ENCODE measurements around the gene LSG1. TPM values are rescaled to one million over a fixed set of nuclear protein-coding genes. Genes with fewer than 3 reads are reported as not detected.
"Not testable (repeated sequence)": the region's sequence is repeated elsewhere in the genome, so short reads cannot be mapped to it uniquely, and the experiment has no call there.

Gene LSG1
- total and polyA plus RNA-seq, 4 donors, result 8.8 to 31.3 (median 24.9) TPM

GRCh38 chr3:194637066-194637465 is 34.9 kb downstream of the LSG1 start:
- intact Hi-C loops (cut with DNase I), result no loop called here
- Histone ChIP-seq H3K9me3 (ENCODE audit: control insufficient read depth, low read length) (no peaks in the 10 kb centered on the region), H3K4me1 (ENCODE audit: control insufficient read depth in 1 of 2, insufficient read depth in 2 of 2, low read length in 2 of 2) (no peaks in the 10 kb centered on the region), H3K36me3 (ENCODE audit: control insufficient read depth in 1 of 2, insufficient read depth in 2 of 2, low read length in 1 of 2) (peaks cover 0 to 1% of the 10 kb centered on the region in 2 donors), H3K4me3 (ENCODE audit: low read length in 2 of 2) (no peak overlapping the region), H3K27ac (ENCODE audit: low read depth in 1 of 2, low read length in 2 of 2) (no peak overlapping the region), H3K27me3 (ENCODE audit: control insufficient read depth in 1 of 2, insufficient read depth in 2 of 2, low read length in 1 of 2) (no peaks in the 10 kb centered on the region)
- ATAC-seq (ENCODE audit: low FRiP score) (no peak), DNase-seq (no peak)
- WGBS, 2 donors, result 81 to 86% methylated on average over 3 of the region's 3 CpGs

GRCh38 chr3:194633349-194634004 is 38.5 kb downstream of the LSG1 start, which contains the start of gene TMEM44:
TMEM44 (minus strand) TSS chr3:194633419; CDS start chr3:194633215, 204 bp downstream.
- peak within 1 kb of the TSS; percentile 44 to 55 for H3K4me3 ChIP-seq (ENCODE audit: low read length in 2 of 2)
- no peaks in the 10 kb centered on the region for H3K9me3 ChIP-seq (ENCODE audit: control insufficient read depth, low read length)
- DNase-seq (peak; percentile 81 to 88), ATAC-seq (ENCODE audit: low FRiP score) (peak; percentile 90)
- intact Hi-C loops (cut with DNase I), result no loop called here
- no peaks in the 10 kb centered on the region for H3K36me3 ChIP-seq (ENCODE audit: control insufficient read depth in 1 of 2, insufficient read depth in 2 of 2, low read length in 1 of 2)
- no peaks in the 10 kb centered on the region for H3K4me1 ChIP-seq (ENCODE audit: control insufficient read depth in 1 of 2, insufficient read depth in 2 of 2, low read length in 2 of 2)
- peak within 1 kb of the TSS in 1 of 2 donors; percentile 10 for H3K27ac ChIP-seq (ENCODE audit: low read depth in 1 of 2, low read length in 2 of 2)
- no peaks in the 10 kb centered on the region for H3K27me3 ChIP-seq (ENCODE audit: control insufficient read depth in 1 of 2, insufficient read depth in 2 of 2, low read length in 1 of 2)
- 0 to 1% methylated on average over 34 to 66 of the region's 66 CpGs for WGBS, 2 donors

GRCh38 chr3:194632809-194633348 is 39.1 kb downstream of the LSG1 start:
- Histone ChIP-seq H3K4me1 (ENCODE audit: control insufficient read depth in 1 of 2, insufficient read depth in 2 of 2, low read length in 2 of 2) (no peaks in the 10 kb centered on the region), H3K9me3 (ENCODE audit: control insufficient read depth, low read length) (no peaks in the 10 kb centered on the region), H3K27me3 (ENCODE audit: control insufficient read depth in 1 of 2, insufficient read depth in 2 of 2, low read length in 1 of 2) (no peaks in the 10 kb centered on the region), H3K27ac (ENCODE audit: low read depth in 1 of 2, low read length in 2 of 2) (no peak overlapping the region), H3K36me3 (ENCODE audit: control insufficient read depth in 1 of 2, insufficient read depth in 2 of 2, low read length in 1 of 2) (no peaks in the 10 kb centered on the region), H3K4me3 (ENCODE audit: low read length in 2 of 2) (peak overlapping the region; percentile 44 to 55)
- DNase-seq (no peak), ATAC-seq (ENCODE audit: low FRiP score) (peak; percentile 30)
- intact Hi-C loops (cut with DNase I), result no loop called here
- WGBS, 2 donors, result 2 to 4% methylated on average over 32 to 56 of the region's 56 CpGs

- no peak for DNase-seq
- Histone ChIP-seq H3K36me3 (ENCODE audit: control insufficient read depth in 1 of 2, insufficient read depth in 2 of 2, low read length in 1 of 2) (no peaks in the 10 kb centered on the region), H3K27me3 (ENCODE audit: control insufficient read depth in 1 of 2, insufficient read depth in 2 of 2, low read length in 1 of 2) (no peaks in the 10 kb centered on the region), H3K27ac (ENCODE audit: low read depth in 1 of 2, low read length in 2 of 2) (no peak overlapping the region), H3K9me3 (ENCODE audit: control insufficient read depth, low read length) (no peaks in the 10 kb centered on the region), H3K4me3 (ENCODE audit: low read length in 2 of 2) (no peak overlapping the region), H3K4me1 (ENCODE audit: control insufficient read depth in 1 of 2, insufficient read depth in 2 of 2, low read length in 2 of 2) (no peaks in the 10 kb centered on the region)
- WGBS, 2 donors, result 82 to 85% methylated on average over 11 of the region's 11 CpGs
- ATAC-seq (ENCODE audit: low FRiP score), result peak; percentile 12
- intact Hi-C loops (cut with DNase I), result no loop called here
Observed at GRCh38 chr3:194632226-194632808, 39.7 kb downstream of the LSG1 start.

- ATAC-seq (ENCODE audit: low FRiP score) (no peak), DNase-seq (no peak)
- WGBS, 2 donors, result 96% methylated on average over 4 of the region's 4 CpGs
- Histone ChIP-seq H3K36me3 (ENCODE audit: control insufficient read depth in 1 of 2, insufficient read depth in 2 of 2, low read length in 1 of 2) (no peaks in the 10 kb centered on the region), H3K27ac (ENCODE audit: low read depth in 1 of 2, low read length in 2 of 2) (no peak overlapping the region), H3K4me3 (ENCODE audit: low read length in 2 of 2) (no peak overlapping the region), H3K27me3 (ENCODE audit: control insufficient read depth in 1 of 2, insufficient read depth in 2 of 2, low read length in 1 of 2) (no peaks in the 10 kb centered on the region), H3K9me3 (ENCODE audit: control insufficient read depth, low read length) (no peaks in the 10 kb centered on the region), H3K4me1 (ENCODE audit: control insufficient read depth in 1 of 2, insufficient read depth in 2 of 2, low read length in 2 of 2) (no peaks in the 10 kb centered on the region)
- intact Hi-C loops (cut with DNase I), result no loop called here
Observed at GRCh38 chr3:194631696-194632095, 40.3 kb downstream of the LSG1 start.

GRCh38 chr3:194630681-194631080 is 41.3 kb downstream of the LSG1 start:
- H3K36me3 ChIP-seq (ENCODE audit: control insufficient read depth in 1 of 2, insufficient read depth in 2 of 2, low read length in 1 of 2); ATAC-seq (ENCODE audit: low FRiP score); intact Hi-C loops (cut with DNase I); H3K4me1 ChIP-seq (ENCODE audit: control insufficient read depth in 1 of 2, insufficient read depth in 2 of 2, low read length in 2 of 2); H3K27ac ChIP-seq (ENCODE audit: low read depth in 1 of 2, low read length in 2 of 2); H3K9me3 ChIP-seq (ENCODE audit: control insufficient read depth, low read length); DNase-seq; H3K4me3 ChIP-seq (ENCODE audit: low read length in 2 of 2); H3K27me3 ChIP-seq (ENCODE audit: control insufficient read depth in 1 of 2, insufficient read depth in 2 of 2, low read length in 1 of 2): not testable (repeated sequence)
- 93 to 94% methylated on average over 27 to 29 of the region's 29 CpGs for WGBS, 2 donors

GRCh38 chr3:194624956-194625355 is 47.0 kb downstream of the LSG1 start:
- H3K4me3 ChIP-seq (ENCODE audit: low read length in 2 of 2), result no peak overlapping the region
- ATAC-seq (ENCODE audit: low FRiP score), result no peak
- no peaks in the 10 kb centered on the region for H3K4me1 ChIP-seq (ENCODE audit: control insufficient read depth in 1 of 2, insufficient read depth in 2 of 2, low read length in 2 of 2)
- DNase-seq, result no peak
- no peaks in the 10 kb centered on the region for H3K36me3 ChIP-seq (ENCODE audit: control insufficient read depth in 1 of 2, insufficient read depth in 2 of 2, low read length in 1 of 2)
- H3K9me3 ChIP-seq (ENCODE audit: control insufficient read depth, low read length), result no peaks in the 10 kb centered on the region
- intact Hi-C loops (cut with DNase I), result no loop called here
- no peaks in the 10 kb centered on the region for H3K27me3 ChIP-seq (ENCODE audit: control insufficient read depth in 1 of 2, insufficient read depth in 2 of 2, low read length in 1 of 2)
- H3K27ac ChIP-seq (ENCODE audit: low read depth in 1 of 2, low read length in 2 of 2), result no peak overlapping the region
- 98% methylated on average over 6 of the region's 6 CpGs for WGBS, 2 donors

GRCh38 chr3:194623449-194624290 is 48.3 kb downstream of the LSG1 start:
- H3K4me1 ChIP-seq (ENCODE audit: control insufficient read depth in 1 of 2, insufficient read depth in 2 of 2, low read length in 2 of 2), result no peaks in the 10 kb centered on the region
- H3K36me3 ChIP-seq (ENCODE audit: control insufficient read depth in 1 of 2, insufficient read depth in 2 of 2, low read length in 1 of 2), result no peaks in the 10 kb centered on the region
- WGBS, 2 donors, result 95% methylated on average over 25 of the region's 25 CpGs

More at GRCh38 chr3:194623449-194624290, 48.3 kb downstream of the LSG1 start:
- intact Hi-C loops (cut with DNase I), result no loop called here
- no peaks in the 10 kb centered on the region for H3K9me3 ChIP-seq (ENCODE audit: control insufficient read depth, low read length)
- no peaks in the 10 kb centered on the region for H3K27me3 ChIP-seq (ENCODE audit: control insufficient read depth in 1 of 2, insufficient read depth in 2 of 2, low read length in 1 of 2)
- no peak overlapping the region for H3K27ac ChIP-seq (ENCODE audit: low read depth in 1 of 2, low read length in 2 of 2)
- DNase-seq (peak in 1 of 2 donors; percentile 58), ATAC-seq (ENCODE audit: low FRiP score) (no peak)
- H3K4me3 ChIP-seq (ENCODE audit: low read length in 2 of 2), result no peak overlapping the region

All from aorta (tissue), 5 donors.